Keratinocyte (primary cell): ENCODE measurements around the gene PIGC. TPM values are rescaled to one million over a fixed set of nuclear protein-coding genes. Genes with fewer than 3 reads are reported as not detected.
A peak's percentile ranks its signal among the peaks of the same experiment; 100 is the strongest.

Experiments used
- DNase-seq: peaks from one replicate; pipeline ENCODE4 v3.0.0-alpha.2; 2011; ENCODE audit warnings: low read depth, missing footprints, low spot score
- FAIRE-seq: peaks from 2 replicates; lab custom pipeline; 2011; peaks lifted over from hg19 to GRCh38; lab: Jason Lieb, UNC
- H2AFZ ChIP-seq: 2 replicates; pipeline ENCODE4 v1.6.0; 2012; ENCODE audit warnings: low read length, control low read depth, inconsistent platforms; ENCODE audit not compliant: control insufficient read depth
- H3K27ac ChIP-seq: 2 replicates; pipeline ENCODE4 v1.5.1; 2011; ENCODE audit warnings: low read length; ENCODE audit not compliant: control insufficient read depth, insufficient read depth
- H3K27me3 ChIP-seq: 3 replicates; pipeline ENCODE4 v1.6.0; 2011; ENCODE audit warnings: low read length; ENCODE audit not compliant: control insufficient read depth, insufficient read depth; ENCODE audit errors: extremely low read depth
- H3K36me3 ChIP-seq, 2 experiments: 2 replicates in 1 of 2; 3 replicates in 1 of 2; pipeline ENCODE4 v1.5.1; 2011; ENCODE audit warnings: low read length in 2 of 2, mild to moderate bottlenecking in 1 of 2; ENCODE audit not compliant: control insufficient read depth in 2 of 2, insufficient read depth in 2 of 2; ENCODE audit errors: extremely low read depth in 1 of 2
- H3K4me1 ChIP-seq: 3 replicates; pipeline ENCODE4 v1.5.1; 2011; ENCODE audit warnings: low read length; ENCODE audit not compliant: control insufficient read depth, insufficient read depth; ENCODE audit errors: extremely low read depth
- H3K4me2 ChIP-seq: 3 replicates; pipeline ENCODE4 v1.6.0; 2011; ENCODE audit warnings: low read depth, low read length; ENCODE audit not compliant: control insufficient read depth, insufficient read depth; ENCODE audit errors: extremely low read depth
- H3K4me3 ChIP-seq, 3 experiments: fragments of 200-600 bp in 1 of 3; sonication (generic) in 1 of 3; 2 replicates in 2 of 3; 3 replicates in 1 of 3; pipeline ENCODE4 v1.5.1; 2011 to 2016; ENCODE audit warnings: low read length in 3 of 3, mild to moderate bottlenecking in 3 of 3, control low read depth in 2 of 3, inconsistent platforms in 1 of 3, low read depth in 1 of 3, mixed read lengths in 1 of 3, mixed run types in 1 of 3, moderate library complexity in 1 of 3; ENCODE audit not compliant: control insufficient read depth in 2 of 3, insufficient read depth in 2 of 3; ENCODE audit errors: extremely low read depth in 1 of 3
- H3K79me2 ChIP-seq: 2 replicates; pipeline ENCODE4 v1.6.0; 2012; ENCODE audit warnings: low read length; ENCODE audit not compliant: control insufficient read depth, insufficient read depth
- H3K9ac ChIP-seq: 3 replicates; pipeline ENCODE4 v1.6.0; 2011; ENCODE audit warnings: low read length; ENCODE audit not compliant: control insufficient read depth, insufficient read depth; ENCODE audit errors: extremely low read depth
- H3K9me1 ChIP-seq: 3 replicates; pipeline ENCODE4 v1.6.0; 2011; ENCODE audit warnings: low read length; ENCODE audit not compliant: control insufficient read depth, insufficient read depth; ENCODE audit errors: extremely low read depth
- H3K9me3 ChIP-seq: 2 replicates; pipeline ENCODE4 v1.5.1; 2012; ENCODE audit warnings: low read depth, low read length; ENCODE audit not compliant: control insufficient read depth
- H4K20me1 ChIP-seq: 3 replicates; pipeline ENCODE4 v1.6.0; 2011; ENCODE audit warnings: low read length; ENCODE audit not compliant: control insufficient read depth, insufficient read depth; ENCODE audit errors: extremely low read depth
- CTCF ChIP-seq, 3 experiments: IDR thresholded peaks in 1 of 3; conservative IDR thresholded peaks in 1 of 3; optimal IDR thresholded peaks in 1 of 3; 2 replicates in 2 of 3; 3 replicates in 1 of 3; pipeline versions ENCODE3 to v1.5.1; 2011; ENCODE audit warnings: low read length in 3 of 3, mild to moderate bottlenecking in 3 of 3, moderate library complexity in 2 of 3, control low read depth in 1 of 3, inconsistent platforms in 1 of 3; ENCODE audit not compliant: insufficient read depth in 2 of 3; ENCODE audit errors: extremely low read depth in 1 of 3
- EZH2 ChIP-seq: IDR thresholded peaks from one replicate; pipeline ENCODE4 v1.6.1; 2012; ENCODE audit warnings: inconsistent platforms, mild to moderate bottlenecking, low read length, moderate library complexity
- dilution Hi-C: fragments of 300-500 bp; cut with MboI; formaldehyde crosslinking; loops from one replicate; pipeline ENCODE4 v1.7.0; 2020; ENCODE audit warnings: low sequenced_read_pairs; ENCODE audit not compliant: extremely low pct_ligation_motif_present
- polyA plus RNA-seq, 5 experiments: library from polyadenylated mRNA; depleted of rRNA in 3 of 5; stranded (reverse) in 3 of 5; stranded (forward) in 1 of 5; unstranded in 1 of 5; fragments of >200 nt; gene quantifications; 1 replicate in 1 of 5; 2 replicates in 3 of 5; 3 replicates in 1 of 5; pipeline versions ENCODE4 v1.2.1 to v1.2.3, GENCODE V29; 2011 to 2012; ENCODE audit warnings: missing spikeins in 2 of 5, low read depth in 1 of 5, low replicate concordance in 1 of 5

Gene PIGC
- polyA plus RNA-seq, 1 donor (not counting 4 experiments of a cell fraction or from before 2014, with no cell fraction given), result 21.6 TPM

DNA sequence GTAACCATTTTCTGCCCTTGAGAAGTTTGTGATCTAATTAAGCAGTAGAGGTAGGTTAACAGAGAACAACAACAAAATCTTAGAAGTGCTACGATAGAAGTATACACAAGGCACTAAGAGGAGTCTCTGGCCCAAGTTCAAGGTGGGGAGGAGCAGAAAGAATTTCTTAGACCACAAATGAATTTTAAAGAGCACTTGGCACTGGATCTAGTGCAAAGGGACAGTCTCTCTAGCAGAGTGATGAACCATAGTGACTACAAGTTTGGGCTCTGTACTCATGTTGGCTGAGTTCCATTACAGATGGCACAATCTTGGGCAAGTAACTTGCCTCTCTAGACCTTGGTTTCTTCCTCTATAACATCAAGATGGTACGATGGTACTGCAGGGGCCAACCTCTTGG lies 33.3 kb upstream of the PIGC start:
- peak overlapping the region; percentile 13 for H3K9ac ChIP-seq
- H3K4me1 ChIP-seq, result peaks cover 45% of the 10 kb centered on the region
- dilution Hi-C loops, result no loop called here
- FAIRE-seq (peak; percentile 85), DNase-seq (no peak)
- no peaks in the 10 kb centered on the region for H3K36me3 ChIP-seq
- H2AFZ ChIP-seq, result peak overlapping the region; percentile 55
- H3K9me1 ChIP-seq, result no peaks in the 10 kb centered on the region
- H3K79me2 ChIP-seq, result no peaks in the 10 kb centered on the region
- no peaks in the 10 kb centered on the region for H3K9me3 ChIP-seq
- no peak for TF ChIP-seq EZH2
- no peak for TF ChIP-seq CTCF (optimal IDR thresholded peaks at IDR 0.05 in 1 of 3, IDR thresholded peaks at IDR 0.05 in 1 of 3, conservative IDR thresholded peaks at IDR 0.05 in 1 of 3; ENCODE audit: extremely low read depth in 1 of 3, insufficient read depth in 2 of 3, low read length in 3 of 3)
- H3K27ac ChIP-seq, result peak overlapping the region; percentile 93
- H3K27me3 ChIP-seq, result no peaks in the 10 kb centered on the region
- H3K4me2 ChIP-seq, result peak overlapping the region; percentile 11
- H4K20me1 ChIP-seq, result no peaks in the 10 kb centered on the region
- peak overlapping the region in 1 of 3 experiments; percentile 7 for H3K4me3 ChIP-seq

DNA sequence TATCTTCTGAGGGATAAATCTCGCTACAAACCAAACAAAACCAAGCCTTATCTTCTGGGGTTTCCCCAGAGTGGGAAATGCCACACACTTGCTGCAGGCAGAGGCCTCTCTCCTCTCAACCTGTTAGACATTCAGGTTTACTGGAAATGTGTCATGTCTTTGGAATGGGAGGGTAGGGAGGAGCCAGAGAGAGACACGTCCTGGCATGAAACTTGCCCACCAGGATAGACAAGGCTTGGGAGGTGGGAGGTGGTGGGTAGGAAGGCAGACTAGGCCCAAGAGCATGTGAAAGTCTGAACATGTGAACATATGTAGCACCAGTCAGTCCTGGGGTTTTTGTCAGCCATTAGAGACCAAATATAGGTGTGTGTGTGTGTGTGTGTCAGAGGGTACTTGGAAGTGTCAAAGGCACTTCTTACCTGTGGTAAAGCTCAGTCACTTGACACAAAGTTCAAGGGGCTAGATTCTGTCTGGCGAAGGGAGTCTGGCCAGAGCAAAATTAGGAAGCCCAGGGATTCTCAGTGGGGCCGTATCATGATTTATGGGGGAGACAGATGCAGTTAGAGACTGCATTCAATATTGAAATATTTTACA lies 32.4 kb upstream of the PIGC start:
- Histone ChIP-seq H3K4me2 (peak overlapping the region; percentile 71), H3K9me3 (no peaks in the 10 kb centered on the region), H3K27me3 (no peaks in the 10 kb centered on the region), H3K9ac (peak overlapping the region; percentile 36), H2AFZ (peak overlapping the region; percentile 65), H3K4me3 (peak overlapping the region in 2 of 3 experiments; percentile 15 to 34), H3K9me1 (no peaks in the 10 kb centered on the region), H3K27ac (peak overlapping the region; percentile 93), H3K79me2 (no peaks in the 10 kb centered on the region), H3K4me1 (peaks cover 48% of the 10 kb centered on the region), H4K20me1 (no peaks in the 10 kb centered on the region), H3K36me3 (no peaks in the 10 kb centered on the region)
- FAIRE-seq, result peak; percentile 99
- peak; percentile 97 for DNase-seq
- no peak for TF ChIP-seq CTCF (optimal IDR thresholded peaks at IDR 0.05 in 1 of 3, IDR thresholded peaks at IDR 0.05 in 1 of 3, conservative IDR thresholded peaks at IDR 0.05 in 1 of 3; ENCODE audit: extremely low read depth in 1 of 3, insufficient read depth in 2 of 3, low read length in 3 of 3)
- no peak for TF ChIP-seq EZH2
- dilution Hi-C loops, result no loop called here
